Calu3 (cell line): Measurements from ENCODE around the gene EGF. TPM values are rescaled to one million over a fixed set of nuclear protein-coding genes. Genes with fewer than 3 reads are reported as not detected.

Experiments used
- BruUV-seq: library from RNA; stranded (reverse); fragments of 400-500 nt; replicated peaks from 2 replicates; lab custom pipeline; 2021; lab: Mats Ljungman, UMichigan
- CTCF ChIA-PET: fragments of 300-600 bp; sonication (Branson Sonifier 250); formaldehyde crosslinking; loops from one replicate; lab custom pipeline; 2022; ENCODE audit warnings: antibody characterized with exemption; lab: Charles Lee
- DNase-seq: peaks from one replicate; pipeline ENCODE4 v3.0.0; 2022
- H3K27ac Mint-ChIP-seq: one replicate; pipeline ENCODE4 v1.8.0; 2022; ENCODE audit warnings: mixed read lengths; ENCODE audit not compliant: unreplicated experiment
- H3K27me3 Mint-ChIP-seq: one replicate; pipeline ENCODE4 v1.8.0; 2022; ENCODE audit warnings: mixed read lengths; ENCODE audit not compliant: unreplicated experiment
- H3K36me3 Mint-ChIP-seq: one replicate; pipeline ENCODE4 v1.8.0; 2022; ENCODE audit warnings: mild to moderate bottlenecking, moderate library complexity, mixed read lengths; ENCODE audit not compliant: insufficient read depth, unreplicated experiment
- H3K4me1 Mint-ChIP-seq: one replicate; pipeline ENCODE4 v1.8.0; 2022; ENCODE audit warnings: mild to moderate bottlenecking, low read depth, mixed read lengths; ENCODE audit not compliant: unreplicated experiment
- H3K4me3 Mint-ChIP-seq: one replicate; pipeline ENCODE4 v1.8.0; 2022; ENCODE audit warnings: mild to moderate bottlenecking, low read depth, moderate library complexity, mixed read lengths; ENCODE audit not compliant: unreplicated experiment
- H3K9me3 Mint-ChIP-seq: one replicate; pipeline ENCODE4 v1.8.0; 2022; ENCODE audit warnings: low read depth, mixed read lengths; ENCODE audit not compliant: unreplicated experiment
- CTCF ChIP-seq: fragments of 200-600 bp; IDR thresholded peaks from one replicate; pipeline ENCODE4 v1.8.0; 2022; ENCODE audit warnings: antibody characterized with exemption; ENCODE audit not compliant: unreplicated experiment
- intact Hi-C: fragments of 100-400 bp; cut with micrococcal nuclease; formaldehyde crosslinking; loops from one replicate; pipeline ENCODE4 v1.10.0; 2022; ENCODE audit not compliant: unreplicated experiment
- total RNA-seq: library from RNA; stranded (reverse); gene quantifications from 2 replicates; pipeline ENCODE4 v1.2.3, GENCODE V29; 2022

Gene EGF
- total RNA-seq, 1 experiment from 2014 or later = 1.4 TPM

- no peak overlapping the region for H3K27ac Mint-ChIP-seq
- intact Hi-C loops = no loop called here
- H3K4me1 Mint-ChIP-seq = no peaks in the 10 kb centered on the region
- no peak for DNase-seq
- H3K4me3 Mint-ChIP-seq = no peak overlapping the region
- CTCF ChIA-PET = interaction anchor here (0.6 kb wide), 1 partner anchor 358 kb away, joined by 6 read pairs; no protein-coding TSS in a partner anchor
- no peaks in the 10 kb centered on the region for H3K27me3 Mint-ChIP-seq
- BruUV-seq = no TSS peak
- H3K9me3 Mint-ChIP-seq = no peaks in the 10 kb centered on the region
- H3K36me3 Mint-ChIP-seq = no peaks in the 10 kb centered on the region
- no peak for TF ChIP-seq CTCF
Observed at GRCh38 chr4:109879636-109880314, 32.9 kb upstream of the EGF start.

- Mint-ChIP-seq H3K27me3 (no peaks in the 10 kb centered on the region), H3K4me3 (no peak overlapping the region), H3K9me3 (no peaks in the 10 kb centered on the region), H3K4me1 (no peaks in the 10 kb centered on the region), H3K36me3 (no peaks in the 10 kb centered on the region), H3K27ac (no peak overlapping the region)
- BruUV-seq = no TSS peak
- TF ChIP-seq CTCF = no peak
- CTCF ChIA-PET = no interaction called here
- DNase-seq = no peak
- intact Hi-C loops = no loop called here
Observed at GRCh38 chr4:109886303-109886702, 26.4 kb upstream of the EGF start.

- Mint-ChIP-seq H3K27me3 (no peaks in the 10 kb centered on the region), H3K4me3 (no peak overlapping the region), H3K27ac (no peak overlapping the region), H3K36me3 (no peaks in the 10 kb centered on the region), H3K4me1 (no peaks in the 10 kb centered on the region), H3K9me3 (no peaks in the 10 kb centered on the region)
- no peak for TF ChIP-seq CTCF
- no TSS peak for BruUV-seq
- intact Hi-C loops = no loop called here
- no peak for DNase-seq
- CTCF ChIA-PET = no interaction called here
Observed at GRCh38 chr4:109887071-109887470, 25.6 kb upstream of the EGF start.

- no peak overlapping the region for H3K4me3 Mint-ChIP-seq
- no peaks in the 10 kb centered on the region for H3K4me1 Mint-ChIP-seq
- no peaks in the 10 kb centered on the region for H3K36me3 Mint-ChIP-seq
- intact Hi-C loops = no loop called here
- CTCF ChIA-PET = no interaction called here
- TF ChIP-seq CTCF = no peak
- no peaks in the 10 kb centered on the region for H3K27me3 Mint-ChIP-seq
- DNase-seq = no peak
- H3K9me3 Mint-ChIP-seq = no peaks in the 10 kb centered on the region
- H3K27ac Mint-ChIP-seq = no peak overlapping the region
- BruUV-seq = no TSS peak
Observed at GRCh38 chr4:109890076-109890475, 22.6 kb upstream of the EGF start.
